Colon (tissue), 2 donors: ENCODE data around the gene SMAD2.

Experiments
- FAIRE-seq: peaks from 2 replicates; lab custom pipeline; 2012; peaks lifted over from hg19 to GRCh38; lab: Jason Lieb, UNC
- donor health status: control.
- donor health status: control.

The SMAD2 gene

GRCh38 chr18:47895565-47896250 is 34.8 kb downstream of the SMAD2 start:
- no peak for FAIRE-seq

- no peak for FAIRE-seq
Observed at GRCh38 chr18:47893939-47894699, 36.3 kb downstream of the SMAD2 start.

- no peak for FAIRE-seq
Observed at GRCh38 chr18:47893047-47893446, 37.4 kb downstream of the SMAD2 start.

- FAIRE-seq = no peak
Observed at GRCh38 chr18:47888156-47888555, 42.3 kb downstream of the SMAD2 start.

- FAIRE-seq = no peak
Observed at GRCh38 chr18:47887227-47887626, 43.2 kb downstream of the SMAD2 start.

GRCh38 chr18:47883771-47884413 is 46.6 kb downstream of the SMAD2 start:
- FAIRE-seq = no peak

GRCh38 chr18:47882641-47883040 is 47.8 kb downstream of the SMAD2 start:
- no peak for FAIRE-seq

- no peak for FAIRE-seq
Observed at GRCh38 chr18:47881752-47882455, 48.6 kb downstream of the SMAD2 start.

GRCh38 chr18:47881042-47881441 is 49.4 kb downstream of the SMAD2 start:
- no peak for FAIRE-seq

GRCh38 chr18:47877892-47878291 is 52.6 kb downstream of the SMAD2 start:
- FAIRE-seq = no peak

GRCh38 chr18:47876813-47877212 is 53.6 kb downstream of the SMAD2 start:
- no peak for FAIRE-seq

GRCh38 chr18:47873625-47874024 is 56.8 kb downstream of the SMAD2 start:
- FAIRE-seq = no peak

- FAIRE-seq = no peak
Observed at GRCh38 chr18:47872426-47872825, 58.0 kb downstream of the SMAD2 start.

- no peak for FAIRE-seq
Observed at GRCh38 chr18:47871288-47871687, 59.2 kb downstream of the SMAD2 start.

- peak; percentile 43 for FAIRE-seq
Observed at GRCh38 chr18:47870605-47871004, 59.9 kb downstream of the SMAD2 start.

- no peak for FAIRE-seq
Observed at GRCh38 chr18:47868744-47869143, 61.7 kb downstream of the SMAD2 start.

- no peak for FAIRE-seq
Observed at GRCh38 chr18:47865183-47865582, 65.3 kb downstream of the SMAD2 start.

GRCh38 chr18:47863041-47863440 is 67.4 kb downstream of the SMAD2 start:
- no peak for FAIRE-seq

GRCh38 chr18:47858607-47859006 is 71.9 kb downstream of the SMAD2 start:
- peak; percentile 83 for FAIRE-seq

GRCh38 chr18:47847635-47848034 is 82.8 kb downstream of the SMAD2 start:
- FAIRE-seq = no peak

- no peak for FAIRE-seq
Observed at GRCh38 chr18:47846431-47846830, 84.0 kb downstream of the SMAD2 start.

GRCh38 chr18:47844828-47845498 is 85.5 kb downstream of the SMAD2 start:
- FAIRE-seq = peak; percentile 10
